LNCaP clone FGC (cell line): ENCODE results near the gene MED15.
"Not testable (repeated sequence)": the region's sequence is repeated elsewhere in the genome, so short reads cannot be mapped to it uniquely, and the experiment has no call there.

Experiments
- DNase-seq: peaks from one replicate; pipeline ENCODE4 v3.0.0-alpha.2; 2011; ENCODE audit warnings: low read depth
- H3K4me3 ChIP-seq: 2 replicates; pipeline ENCODE4 v1.5.1; 2011; ENCODE audit warnings: mild to moderate bottlenecking, low read depth, low read length, control low read depth
- TF ChIP-seq, protein P1 (sequence below): IDR thresholded peaks from 2 replicates; pipeline ENCODE4 v1.5.1; 2012; ENCODE audit warnings: mild to moderate bottlenecking; ENCODE audit not compliant: control insufficient read depth, insufficient read depth; ENCODE audit errors: extremely low read depth

MED15 gene

DNA sequence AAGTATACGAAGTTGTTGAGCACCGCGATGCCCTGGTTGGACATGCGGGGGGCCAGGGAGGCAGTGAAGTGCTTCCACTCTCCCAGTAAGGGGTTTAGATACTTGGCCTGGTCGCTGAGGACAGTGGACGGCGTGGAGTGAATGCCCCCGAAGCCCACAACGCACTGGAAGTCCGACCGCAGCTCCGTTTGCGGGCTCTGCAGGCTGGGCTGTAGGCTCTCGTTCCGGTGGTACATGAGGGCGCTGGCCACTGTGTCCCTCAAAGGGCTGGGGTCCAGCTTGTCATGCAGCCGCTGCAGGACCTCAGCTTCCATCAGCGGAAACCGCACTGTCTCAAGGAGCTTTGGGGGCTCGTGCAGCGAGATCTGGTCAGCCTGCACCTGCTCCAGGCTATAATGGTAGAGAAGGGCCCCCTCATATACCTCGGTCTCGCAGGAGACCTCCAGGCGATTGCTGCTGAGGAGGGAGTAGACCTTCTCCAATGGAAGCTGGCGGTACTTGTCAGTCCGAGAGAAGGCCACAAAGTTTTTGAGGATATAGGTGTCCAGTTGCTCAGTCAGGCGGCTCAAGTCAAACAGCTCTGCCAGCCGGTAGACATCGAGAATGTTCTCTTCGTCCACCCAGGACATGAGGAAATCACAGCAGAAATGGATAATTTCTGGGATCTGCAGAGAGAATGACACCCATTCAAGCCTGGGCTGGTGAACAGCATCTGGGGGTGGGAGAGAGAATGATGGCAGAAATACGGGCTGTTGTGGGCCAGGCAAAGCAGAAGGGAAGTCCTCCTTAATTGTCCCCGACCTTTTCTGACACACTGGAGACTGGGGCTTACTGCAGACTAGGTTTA is 42.3 kb upstream of the MED15 start:
- H3K4me3 ChIP-seq, result no peak overlapping the region
- DNase-seq, result no peak
- TF ChIP-seq, protein P1, sequence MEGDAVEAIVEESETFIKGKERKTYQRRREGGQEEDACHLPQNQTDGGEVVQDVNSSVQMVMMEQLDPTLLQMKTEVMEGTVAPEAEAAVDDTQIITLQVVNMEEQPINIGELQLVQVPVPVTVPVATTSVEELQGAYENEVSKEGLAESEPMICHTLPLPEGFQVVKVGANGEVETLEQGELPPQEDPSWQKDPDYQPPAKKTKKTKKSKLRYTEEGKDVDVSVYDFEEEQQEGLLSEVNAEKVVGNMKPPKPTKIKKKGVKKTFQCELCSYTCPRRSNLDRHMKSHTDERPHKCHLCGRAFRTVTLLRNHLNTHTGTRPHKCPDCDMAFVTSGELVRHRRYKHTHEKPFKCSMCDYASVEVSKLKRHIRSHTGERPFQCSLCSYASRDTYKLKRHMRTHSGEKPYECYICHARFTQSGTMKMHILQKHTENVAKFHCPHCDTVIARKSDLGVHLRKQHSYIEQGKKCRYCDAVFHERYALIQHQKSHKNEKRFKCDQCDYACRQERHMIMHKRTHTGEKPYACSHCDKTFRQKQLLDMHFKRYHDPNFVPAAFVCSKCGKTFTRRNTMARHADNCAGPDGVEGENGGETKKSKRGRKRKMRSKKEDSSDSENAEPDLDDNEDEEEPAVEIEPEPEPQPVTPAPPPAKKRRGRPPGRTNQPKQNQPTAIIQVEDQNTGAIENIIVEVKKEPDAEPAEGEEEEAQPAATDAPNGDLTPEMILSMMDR, result no peak

DNA sequence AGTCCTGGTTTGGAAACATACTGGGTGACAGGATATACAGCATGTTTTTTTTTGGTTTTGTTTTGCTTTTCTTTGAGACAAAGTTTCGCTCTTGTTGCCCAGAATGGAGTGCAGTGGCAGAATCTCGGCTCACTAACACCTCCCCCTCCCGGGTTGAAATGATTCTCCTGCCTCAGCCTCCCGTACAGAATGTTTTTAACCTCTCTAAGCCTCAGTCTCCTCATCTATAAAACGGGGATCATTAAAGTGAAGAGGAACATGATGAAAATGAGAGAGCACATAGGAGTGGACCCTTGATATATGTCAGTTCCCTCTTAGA is 41.7 kb upstream of the MED15 start:
- TF ChIP-seq, protein P1, result no peak
- H3K4me3 ChIP-seq, result no peak overlapping the region
- DNase-seq, result no peak

DNA sequence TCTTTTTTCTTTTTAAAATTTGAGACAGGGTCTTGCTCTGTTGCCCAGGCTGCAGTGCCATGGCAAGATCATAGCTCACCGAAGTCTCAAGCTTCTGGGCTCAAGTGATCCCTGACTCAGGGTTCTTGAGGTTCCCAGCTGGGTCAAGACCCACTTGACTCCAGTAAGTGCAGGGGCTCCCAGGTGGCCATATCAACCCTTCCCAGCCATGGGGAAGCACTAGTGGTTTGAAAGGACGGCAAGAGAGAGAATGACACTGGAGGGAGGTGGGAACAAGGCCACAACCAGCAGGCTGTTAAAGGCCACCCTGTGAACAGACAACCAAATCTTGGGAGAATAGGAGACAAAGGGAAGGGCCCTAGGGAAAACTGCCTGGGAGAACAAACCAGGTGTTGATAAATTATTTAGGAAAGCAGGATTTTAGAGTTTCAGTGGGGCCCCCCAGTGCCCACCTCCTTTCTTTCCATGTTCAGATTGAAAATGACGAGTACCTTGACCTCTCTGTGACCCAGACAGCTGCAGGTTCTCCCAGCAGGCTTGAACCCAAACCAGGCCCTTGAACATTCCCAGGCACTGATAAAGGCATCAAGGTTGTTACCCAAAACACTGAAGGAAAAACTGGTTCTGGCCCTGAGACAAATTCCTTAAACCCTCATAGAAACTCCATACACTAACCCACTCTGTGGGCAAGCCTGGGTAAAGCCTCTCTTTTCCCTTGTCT is 40.6 kb upstream of the MED15 start:
- H3K4me3 ChIP-seq, result no peak overlapping the region
- TF ChIP-seq, protein P1, result no peak
- DNase-seq, result no peak

DNA sequence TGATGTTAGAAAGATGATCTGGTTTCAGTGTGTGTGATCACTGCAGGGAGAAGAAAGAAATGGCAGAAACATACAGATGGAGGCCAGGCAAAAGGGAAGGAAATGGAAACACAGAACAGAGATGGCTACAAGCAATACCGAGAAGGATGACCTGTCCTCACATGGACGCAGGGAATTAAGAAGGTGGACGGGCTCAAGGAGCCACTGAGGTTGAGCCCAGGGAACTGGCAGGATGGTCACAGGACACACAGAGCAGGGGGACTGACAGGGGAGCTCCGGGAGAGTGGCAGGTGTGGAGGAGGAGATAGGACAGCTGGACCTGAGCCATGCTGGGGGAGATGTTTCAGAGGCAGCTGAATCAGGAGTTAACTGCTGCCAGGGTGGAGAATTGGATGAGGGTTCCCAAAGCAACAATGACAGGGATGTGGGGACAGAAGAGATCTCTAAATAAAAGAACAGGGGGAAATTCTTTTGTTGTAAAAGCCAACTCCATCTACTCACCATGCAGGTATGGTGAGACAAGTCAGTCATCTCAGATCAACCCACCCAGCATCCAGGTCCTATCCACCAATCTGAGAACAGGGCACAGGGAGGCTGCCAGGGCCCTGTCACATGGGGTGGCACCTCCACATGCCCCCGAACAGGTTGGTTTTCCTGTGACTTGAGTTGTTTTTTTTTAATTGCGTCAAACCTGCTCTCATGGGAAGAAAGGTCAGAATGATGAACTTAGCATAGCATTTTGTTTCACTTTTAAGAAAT is 38.1 kb upstream of the MED15 start:
- H3K4me3 ChIP-seq, result no peak overlapping the region
- DNase-seq, result no peak
- TF ChIP-seq, protein P1, result no peak

DNA sequence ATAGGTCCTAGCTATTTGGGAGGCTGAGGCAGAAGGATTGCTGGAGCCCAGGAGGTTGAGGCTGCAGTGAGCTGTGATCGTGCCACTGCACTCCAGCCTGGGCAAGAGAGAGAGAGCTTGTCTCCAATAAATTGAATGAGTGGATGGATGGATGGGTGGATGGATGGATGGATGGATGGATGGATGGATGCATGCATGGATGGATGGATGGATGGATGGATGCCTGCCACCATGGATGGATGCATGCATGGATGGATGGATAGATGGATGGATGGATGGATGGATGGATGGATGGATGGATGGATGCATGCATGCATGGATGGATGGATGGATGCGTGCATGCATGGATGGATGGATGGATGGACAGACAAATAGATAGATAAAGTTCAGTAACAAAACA is 36.9 kb upstream of the MED15 start:
- DNase-seq, H3K4me3 ChIP-seq: not testable (repeated sequence)

DNA sequence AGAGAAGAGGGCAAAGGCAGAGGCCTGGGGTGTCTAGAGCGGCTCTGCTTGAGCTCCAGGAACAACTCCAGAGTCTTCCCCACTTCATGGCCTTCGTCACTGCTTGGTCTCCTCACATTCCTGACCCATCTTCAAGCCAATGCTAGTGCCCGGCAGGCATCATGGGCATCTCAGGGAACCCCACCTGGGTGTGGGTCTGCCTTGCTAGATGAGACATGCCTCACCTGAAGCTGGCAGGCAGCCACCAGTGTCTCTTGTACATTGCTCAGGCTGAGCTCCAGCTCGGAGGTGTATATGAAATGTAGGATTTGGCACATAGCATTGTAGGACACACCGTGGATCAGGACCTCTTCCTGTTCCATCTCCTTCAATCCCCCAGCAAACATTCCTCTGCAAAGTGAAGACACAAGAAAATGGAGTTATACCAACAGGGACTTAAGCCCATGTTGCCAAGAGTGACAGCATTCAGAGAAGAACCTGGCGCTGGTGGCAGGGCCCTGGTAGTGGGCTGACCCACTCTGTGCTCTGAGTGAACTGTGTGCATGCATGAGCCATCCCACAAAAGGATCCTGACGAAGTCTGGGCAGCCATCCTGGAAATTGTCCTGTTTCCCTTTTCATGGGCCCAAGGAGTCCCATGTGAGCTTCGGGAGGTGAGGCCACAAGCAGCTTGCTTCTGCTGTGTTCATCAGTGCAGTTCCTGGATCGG is 36.1 kb upstream of the MED15 start:
- DNase-seq, result no peak
- TF ChIP-seq, protein P1, result no peak

More for the DNA sequence above, 36.1 kb upstream of the MED15 start:
- no peak overlapping the region for H3K4me3 ChIP-seq
